ENCODE results near the gene CTBP2. TPM values are rescaled to one million over a fixed set of nuclear protein-coding genes. Genes with fewer than 3 reads are reported as not detected.

CTBP2 gene
- total RNA-seq, 2 donors from 2014 or later: 75.3 to 109 TPM

- peaks cover 25% of the 10 kb centered on the region for H3K36me3 ChIP-seq (ENCODE audit: control insufficient read depth, insufficient read depth, low read length)
- no peak overlapping the region for H3K27ac Mint-ChIP-seq
- no peaks in the 10 kb centered on the region for H3K9me3 ChIP-seq (ENCODE audit: control insufficient read depth, low read length)
- no peaks in the 10 kb centered on the region for H3K27me3 Mint-ChIP-seq (ENCODE audit: insufficient read depth)
- TF ChIP-seq CTCF (conservative IDR thresholded peaks at IDR 0.05): no peak
- no peak overlapping the region for H3K4me3 ChIP-seq (ENCODE audit: low read length)
- no peak for DNase-seq
- H3K4me1 Mint-ChIP-seq: peaks cover 12% of the 10 kb centered on the region
- H3K36me3 Mint-ChIP-seq (ENCODE audit: low read depth): peaks cover 11% of the 10 kb centered on the region
- no peaks in the 10 kb centered on the region for H3K4me1 ChIP-seq (ENCODE audit: control insufficient read depth, insufficient read depth, low read length)
- H3K27me3 ChIP-seq (ENCODE audit: control insufficient read depth, insufficient read depth, low read length, poor library complexity, severe bottlenecking): no peaks in the 10 kb centered on the region
- 96% methylated on average over 3 of the region's 3 CpGs; no CpG with 5 or more reads in 1 of the 2 experiments for WGBS, 2 experiments (ENCODE audit: insufficient coverage in 1 of 2, insufficient read length in 1 of 2)
- H3K27ac ChIP-seq (ENCODE audit: low read depth, low read length): no peak overlapping the region
- no peak overlapping the region for H3K4me3 Mint-ChIP-seq
- no peaks in the 10 kb centered on the region for H3K9me3 Mint-ChIP-seq
- H3K9ac ChIP-seq (ENCODE audit: extremely low read depth, low read length, poor library complexity, severe bottlenecking): no peak overlapping the region
Observed at GRCh38 chr10:124962421-124962820, 197.9 kb downstream of the CTBP2 start.

- Mint-ChIP-seq H3K4me3 (no peak overlapping the region), H3K27me3 (ENCODE audit: insufficient read depth) (no peaks in the 10 kb centered on the region), H3K36me3 (ENCODE audit: low read depth) (peaks cover under 1% of the 10 kb centered on the region), H3K9me3 (no peaks in the 10 kb centered on the region), H3K27ac (peak overlapping the region; percentile 23), H3K4me1 (peaks cover 8% of the 10 kb centered on the region)
- Histone ChIP-seq H3K36me3 (ENCODE audit: control insufficient read depth, insufficient read depth, low read length) (peaks cover 13% of the 10 kb centered on the region), H3K27me3 (ENCODE audit: control insufficient read depth, insufficient read depth, low read length, poor library complexity, severe bottlenecking) (no peaks in the 10 kb centered on the region), H3K9ac (ENCODE audit: extremely low read depth, low read length, poor library complexity, severe bottlenecking) (no peak overlapping the region), H3K4me1 (ENCODE audit: control insufficient read depth, insufficient read depth, low read length) (no peaks in the 10 kb centered on the region), H3K9me3 (ENCODE audit: control insufficient read depth, low read length) (no peaks in the 10 kb centered on the region), H3K4me3 (ENCODE audit: low read length) (no peak overlapping the region), H3K27ac (ENCODE audit: low read depth, low read length) (no peak overlapping the region)
- 89 to 92% methylated on average over 4 of the region's 4 CpGs for WGBS, 2 experiments (ENCODE audit: insufficient coverage in 1 of 2, insufficient read length in 1 of 2)
- no peak for TF ChIP-seq CTCF (conservative IDR thresholded peaks at IDR 0.05)
- DNase-seq: no peak
Observed at GRCh38 chr10:124961248-124961570, 199.2 kb downstream of the CTBP2 start.

- no peaks in the 10 kb centered on the region for H3K27me3 Mint-ChIP-seq (ENCODE audit: insufficient read depth)
- 86 to 96% methylated on average over 3 of the region's 3 CpGs for WGBS, 2 experiments (ENCODE audit: insufficient coverage in 1 of 2, insufficient read length in 1 of 2)
- H3K4me1 Mint-ChIP-seq: peaks cover 8% of the 10 kb centered on the region
- no peak overlapping the region for H3K27ac Mint-ChIP-seq
- Histone ChIP-seq H3K27me3 (ENCODE audit: control insufficient read depth, insufficient read depth, low read length, poor library complexity, severe bottlenecking) (no peaks in the 10 kb centered on the region), H3K4me3 (ENCODE audit: low read length) (no peak overlapping the region), H3K4me1 (ENCODE audit: control insufficient read depth, insufficient read depth, low read length) (no peaks in the 10 kb centered on the region), H3K36me3 (ENCODE audit: control insufficient read depth, insufficient read depth, low read length) (peaks cover 8% of the 10 kb centered on the region), H3K9ac (ENCODE audit: extremely low read depth, low read length, poor library complexity, severe bottlenecking) (no peak overlapping the region), H3K27ac (ENCODE audit: low read depth, low read length) (no peak overlapping the region), H3K9me3 (ENCODE audit: control insufficient read depth, low read length) (no peaks in the 10 kb centered on the region)
- no peak for DNase-seq
- H3K4me3 Mint-ChIP-seq: no peak overlapping the region
- no peaks in the 10 kb centered on the region for H3K36me3 Mint-ChIP-seq (ENCODE audit: low read depth)
- no peaks in the 10 kb centered on the region for H3K9me3 Mint-ChIP-seq
- TF ChIP-seq CTCF (conservative IDR thresholded peaks at IDR 0.05): no peak
Observed at GRCh38 chr10:124959564-124959963, 200.8 kb downstream of the CTBP2 start.

Measured in endodermal cell (in vitro differentiated cells).